Measurements from ENCODE around the gene ZNF835. TPM values are rescaled to one million over a fixed set of nuclear protein-coding genes. Genes with fewer than 3 reads are reported as not detected.

Gene ZNF835
- total RNA-seq, result 3.0 TPM
- long read RNA-seq, transcript ZNF835-201 (2 exons, 3,450 nt), result major isoform, 5 of 7 reads
- long read RNA-seq, partial matches to known transcripts, result 0 of 7 reads
- long read RNA-seq, other reads (novel, unspliced or antisense), result 2 of 7 reads

DNA sequence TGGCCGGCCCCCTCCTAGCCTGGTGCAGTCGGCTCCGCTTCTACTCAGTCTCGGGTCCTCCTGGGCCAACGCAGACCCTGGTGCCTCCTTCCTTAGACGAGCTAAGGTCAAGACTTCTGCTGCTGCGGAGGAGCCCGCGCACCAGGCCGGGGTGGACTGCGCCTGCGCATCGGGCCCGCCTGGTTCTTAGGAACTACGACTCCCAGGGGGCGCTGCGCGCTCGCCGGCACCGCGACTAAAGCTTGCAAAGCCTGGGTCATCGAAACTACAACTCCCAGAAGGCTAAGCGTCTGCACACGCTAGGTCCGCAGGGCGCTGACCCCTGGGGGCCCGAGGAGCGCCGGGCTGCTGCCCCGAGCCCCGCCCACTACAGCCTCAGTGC lies at the start of gene ZNF835:
TSS of gene ZNF835 (minus strand) at position 145 of the 382 bp plus-strand sequence. CDS start 6,559 bp downstream, outside the sequence.
- H3K27ac ChIP-seq, result peak within 1 kb of the TSS; percentile 53
- intact Hi-C loops (cut with DNase I), result no loop called here
- peaks cover 7% of the 10 kb centered on the region for H3K9me3 ChIP-seq
- peaks cover 10% of the 10 kb centered on the region for H3K4me1 ChIP-seq
- ATAC-seq, result peak; percentile 91 to 99
- no peaks in the 10 kb centered on the region for H3K36me3 ChIP-seq
- TF ChIP-seq, protein P1, sequence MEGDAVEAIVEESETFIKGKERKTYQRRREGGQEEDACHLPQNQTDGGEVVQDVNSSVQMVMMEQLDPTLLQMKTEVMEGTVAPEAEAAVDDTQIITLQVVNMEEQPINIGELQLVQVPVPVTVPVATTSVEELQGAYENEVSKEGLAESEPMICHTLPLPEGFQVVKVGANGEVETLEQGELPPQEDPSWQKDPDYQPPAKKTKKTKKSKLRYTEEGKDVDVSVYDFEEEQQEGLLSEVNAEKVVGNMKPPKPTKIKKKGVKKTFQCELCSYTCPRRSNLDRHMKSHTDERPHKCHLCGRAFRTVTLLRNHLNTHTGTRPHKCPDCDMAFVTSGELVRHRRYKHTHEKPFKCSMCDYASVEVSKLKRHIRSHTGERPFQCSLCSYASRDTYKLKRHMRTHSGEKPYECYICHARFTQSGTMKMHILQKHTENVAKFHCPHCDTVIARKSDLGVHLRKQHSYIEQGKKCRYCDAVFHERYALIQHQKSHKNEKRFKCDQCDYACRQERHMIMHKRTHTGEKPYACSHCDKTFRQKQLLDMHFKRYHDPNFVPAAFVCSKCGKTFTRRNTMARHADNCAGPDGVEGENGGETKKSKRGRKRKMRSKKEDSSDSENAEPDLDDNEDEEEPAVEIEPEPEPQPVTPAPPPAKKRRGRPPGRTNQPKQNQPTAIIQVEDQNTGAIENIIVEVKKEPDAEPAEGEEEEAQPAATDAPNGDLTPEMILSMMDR (IDR thresholded peaks at IDR 0.05), result peak; percentile 40
- no peaks in the 10 kb centered on the region for H3K27me3 ChIP-seq (ENCODE audit: low read depth)
- H3K4me3 ChIP-seq, result peak within 1 kb of the TSS; percentile 79
- peak; percentile 94 for DNase-seq

DNA sequence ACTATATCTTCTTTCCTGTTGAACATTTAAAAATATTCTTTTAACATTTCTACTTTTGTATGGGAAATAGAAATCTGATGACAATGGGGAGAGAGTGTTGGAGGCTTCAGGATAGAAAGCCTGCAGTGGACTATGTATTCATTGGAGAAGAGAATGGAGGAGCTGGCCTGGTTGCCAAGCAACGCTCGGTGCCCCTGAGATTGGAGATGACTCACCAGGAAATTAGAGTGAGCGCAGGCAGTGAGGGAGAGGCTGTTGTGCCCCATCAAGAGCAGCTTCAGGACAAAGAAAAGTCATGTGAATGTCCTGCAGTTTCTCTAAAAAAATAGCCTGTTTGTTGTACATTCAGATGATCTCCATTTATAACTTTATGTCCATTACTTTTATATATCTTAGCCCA lies 48.7 kb upstream of the ZNF835 start:
- Histone ChIP-seq H3K27me3 (ENCODE audit: low read depth) (no peaks in the 10 kb centered on the region), H3K4me1 (no peaks in the 10 kb centered on the region), H3K9me3 (no peaks in the 10 kb centered on the region), H3K4me3 (no peak overlapping the region), H3K36me3 (no peaks in the 10 kb centered on the region), H3K27ac (no peak overlapping the region)
- TF ChIP-seq, protein P1 (IDR thresholded peaks at IDR 0.05), result no peak
- ATAC-seq (no peak), DNase-seq (no peak)
- intact Hi-C loops (cut with DNase I), result no loop called here

DNA sequence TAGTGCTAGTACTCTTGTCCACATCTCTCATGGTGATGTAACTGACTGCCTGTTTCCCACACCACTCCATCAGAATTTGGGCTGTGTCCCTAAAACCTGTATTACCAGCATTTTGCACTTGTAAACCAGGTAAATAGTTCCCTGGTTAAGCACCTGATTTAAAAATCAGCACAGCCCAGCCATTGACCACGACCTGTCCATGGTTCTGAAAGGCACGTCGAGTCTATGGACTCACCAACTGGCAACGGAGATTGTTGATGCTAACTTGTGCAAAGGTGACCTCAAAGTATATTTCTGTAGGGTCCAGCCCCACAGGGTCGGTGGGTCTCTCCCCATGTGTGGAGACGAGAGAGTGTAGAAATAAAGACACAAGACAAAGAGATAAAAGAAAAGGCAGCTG lies 46.7 kb upstream of the ZNF835 start:
- Histone ChIP-seq H3K36me3 (no peaks in the 10 kb centered on the region), H3K4me1 (no peaks in the 10 kb centered on the region), H3K27ac (no peak overlapping the region), H3K9me3 (no peaks in the 10 kb centered on the region), H3K27me3 (ENCODE audit: low read depth) (no peaks in the 10 kb centered on the region), H3K4me3 (no peak overlapping the region)
- DNase-seq, result no peak
- TF ChIP-seq, protein P1 (IDR thresholded peaks at IDR 0.05), result no peak
- intact Hi-C loops (cut with DNase I), result no loop called here
- ATAC-seq, result no peak

DNA sequence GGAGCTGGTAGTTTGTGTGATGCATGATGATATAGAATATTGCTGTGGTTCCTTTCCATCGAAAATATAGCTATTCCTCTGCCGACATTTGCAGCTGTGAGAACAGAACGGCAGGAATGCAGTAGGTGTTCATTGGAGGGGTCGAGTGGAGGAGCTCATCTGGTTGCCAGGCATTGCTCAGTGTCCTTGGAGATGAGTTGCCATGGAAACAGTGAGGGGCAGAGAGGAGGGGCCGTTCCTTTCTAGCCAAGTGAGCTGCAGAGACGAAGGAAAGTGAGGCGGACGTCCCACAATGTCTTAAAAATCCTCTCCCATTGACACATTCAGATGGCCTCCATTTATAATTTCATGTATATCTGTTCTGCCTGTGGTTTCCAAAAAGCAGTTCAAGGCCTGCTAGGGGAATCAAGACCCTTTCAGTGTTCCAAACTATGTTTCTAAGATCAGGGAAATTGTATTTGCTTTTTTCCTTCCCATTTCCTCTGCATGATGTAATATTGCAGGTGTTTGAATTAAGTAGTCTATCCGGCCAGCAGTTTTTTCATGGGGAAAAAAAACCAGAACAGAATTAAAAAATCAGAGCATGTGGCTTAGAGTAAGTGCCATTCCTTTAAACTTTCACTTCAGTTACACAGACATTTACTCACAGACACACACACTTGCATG lies 41.2 kb upstream of the ZNF835 start:
- H3K27ac ChIP-seq, result no peak overlapping the region
- H3K9me3 ChIP-seq, result no peaks in the 10 kb centered on the region
- H3K27me3 ChIP-seq (ENCODE audit: low read depth), result no peaks in the 10 kb centered on the region
- TF ChIP-seq, protein P1 (IDR thresholded peaks at IDR 0.05), result no peak
- no peaks in the 10 kb centered on the region for H3K36me3 ChIP-seq
- no peak overlapping the region for H3K4me3 ChIP-seq
- H3K4me1 ChIP-seq, result no peaks in the 10 kb centered on the region
- ATAC-seq, result no peak
- intact Hi-C loops (cut with DNase I), result no loop called here
- no peak for DNase-seq

DNA sequence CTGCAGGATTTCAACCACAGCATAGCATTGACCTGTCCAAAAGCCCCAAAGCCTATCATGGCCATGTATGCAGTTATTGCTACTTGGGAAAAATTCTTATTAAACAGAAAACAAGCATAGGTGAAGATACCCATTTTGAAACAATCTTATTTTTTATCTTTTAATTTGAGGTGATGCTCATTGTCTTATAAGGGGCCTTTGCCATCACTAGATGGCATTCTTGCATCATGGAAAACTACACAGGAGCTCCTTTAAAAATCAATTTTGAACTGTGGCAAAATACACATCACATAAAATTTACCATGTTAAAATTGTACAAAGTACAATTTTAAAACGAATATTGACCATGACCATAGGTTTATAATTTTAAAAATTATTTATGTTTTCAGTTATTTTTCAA lies 38.9 kb upstream of the ZNF835 start:
- no peaks in the 10 kb centered on the region for H3K27me3 ChIP-seq (ENCODE audit: low read depth)
- intact Hi-C loops (cut with DNase I), result no loop called here
- no peaks in the 10 kb centered on the region for H3K4me1 ChIP-seq
- no peak overlapping the region for H3K4me3 ChIP-seq
- no peaks in the 10 kb centered on the region for H3K9me3 ChIP-seq
- TF ChIP-seq, protein P1 (IDR thresholded peaks at IDR 0.05), result no peak
- ATAC-seq (no peak), DNase-seq (no peak)
- no peak overlapping the region for H3K27ac ChIP-seq
- no peaks in the 10 kb centered on the region for H3K36me3 ChIP-seq

All from lower lobe of right lung (tissue), 2 donors.